HG02642 (cell line): ENCODE results near the gene EZR.
A peak's percentile ranks its signal among the peaks of the same experiment; 100 is the strongest.

Experiments
- ATAC-seq: cut with Tn5 transposase; IDR thresholded peaks from one replicate; pipeline ENCODE4 v1.9.1; 2021; ENCODE audit warnings: mild to moderate bottlenecking; ENCODE audit not compliant: unreplicated experiment, poor library complexity

EZR gene

GRCh38 chr6:158819213-158819976, at the start of gene EZR:
TSS of gene EZR (minus strand) at chr6:158819368. CDS start at chr6:158818093, 1,275 bp downstream.
- ATAC-seq = peak; percentile 53

DNA sequence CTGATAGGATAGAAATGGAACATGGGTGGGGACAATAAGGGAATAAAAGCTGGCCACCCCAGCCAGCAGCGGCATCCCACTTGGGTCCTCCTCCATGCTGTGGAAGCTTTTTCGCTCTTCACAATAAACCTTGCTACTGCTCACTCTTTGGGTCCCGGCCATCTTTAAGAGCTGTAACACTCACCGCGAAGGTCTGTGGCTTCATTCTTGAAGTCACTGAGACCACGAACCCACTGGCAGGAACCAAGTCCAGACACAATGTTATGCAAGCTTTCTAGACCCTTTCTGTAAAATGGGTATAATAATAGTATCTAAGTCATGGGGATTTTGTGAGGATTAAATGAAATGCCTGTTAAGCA, 48.9 kb upstream of the EZR start:
- ATAC-seq = no peak

GRCh38 chr6:158867381-158868121, 48.4 kb upstream of the EZR start:
- ATAC-seq = no peak

DNA sequence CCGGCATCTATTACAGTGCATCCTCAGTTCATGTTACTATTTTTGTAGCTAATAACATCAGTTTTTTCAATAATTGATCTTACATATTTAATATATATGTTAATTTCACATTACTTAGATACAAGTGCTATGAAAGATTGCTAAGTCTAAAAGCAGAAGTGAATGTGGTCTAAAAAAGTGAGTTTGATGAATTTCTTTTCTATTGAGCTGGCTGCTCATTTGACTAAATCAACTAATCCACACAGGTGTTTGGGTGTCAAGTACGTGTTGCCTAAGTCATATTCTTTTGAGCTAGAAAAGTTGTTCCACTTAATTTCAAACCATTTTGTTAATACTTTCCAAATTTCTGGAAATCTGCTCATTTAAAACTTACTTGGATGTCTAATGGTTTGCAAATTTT, 46.6 kb upstream of the EZR start:
- no peak for ATAC-seq

- no peak for ATAC-seq
These were observed 44.5 kb upstream of the EZR start for GRCh38 chr6:158863646-158864045.

GRCh38 chr6:158861686-158862381, 42.7 kb upstream of the EZR start:
- ATAC-seq = no peak

DNA sequence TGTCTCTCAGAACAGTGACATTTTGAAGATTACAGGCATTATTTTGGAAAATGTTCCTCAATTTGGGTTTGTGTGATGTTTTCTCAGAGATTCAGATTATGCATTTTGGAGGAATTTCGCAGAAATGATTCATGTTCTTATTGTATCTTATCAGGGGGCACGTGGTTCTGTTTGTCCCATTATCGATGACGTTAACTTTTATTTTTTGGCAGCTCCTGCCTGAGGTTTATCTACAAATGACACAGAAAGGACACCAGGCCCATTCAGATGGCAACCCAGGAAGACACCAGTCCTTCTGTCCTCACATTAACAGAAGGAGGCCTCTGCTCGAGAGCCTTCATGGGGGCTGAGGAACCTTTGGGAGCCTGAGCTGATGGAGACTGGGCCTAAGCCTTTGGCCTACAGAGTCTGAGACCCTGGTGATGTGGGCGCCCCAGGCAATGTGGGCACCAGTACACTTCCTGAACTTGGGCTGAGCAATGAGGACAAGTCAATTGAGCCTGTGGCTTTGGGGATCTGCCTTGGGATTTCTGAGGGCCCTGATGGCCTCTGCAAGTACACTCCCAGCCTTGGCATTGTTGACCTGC, 41.2 kb upstream of the EZR start:
- no peak for ATAC-seq

DNA sequence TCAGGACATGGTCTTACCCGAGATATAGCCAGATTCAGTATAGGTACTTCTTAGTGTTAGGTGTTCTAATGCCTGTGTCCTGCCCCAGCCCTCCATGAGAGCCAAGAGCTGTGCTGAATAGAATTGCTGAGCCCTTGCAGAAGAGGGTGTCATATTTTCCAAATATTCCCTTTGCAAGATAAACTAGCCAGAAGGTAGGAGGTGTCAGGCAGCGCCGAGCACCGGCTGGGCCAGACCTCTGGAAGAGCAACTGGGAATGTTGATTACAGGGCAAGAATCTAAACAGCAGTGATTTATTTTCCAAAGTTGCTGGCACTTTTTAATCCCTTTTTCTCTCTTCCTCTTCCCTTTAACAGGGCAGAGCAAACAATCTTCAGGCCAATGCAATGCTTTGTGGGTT, 37.1 kb upstream of the EZR start:
- no peak for ATAC-seq

DNA sequence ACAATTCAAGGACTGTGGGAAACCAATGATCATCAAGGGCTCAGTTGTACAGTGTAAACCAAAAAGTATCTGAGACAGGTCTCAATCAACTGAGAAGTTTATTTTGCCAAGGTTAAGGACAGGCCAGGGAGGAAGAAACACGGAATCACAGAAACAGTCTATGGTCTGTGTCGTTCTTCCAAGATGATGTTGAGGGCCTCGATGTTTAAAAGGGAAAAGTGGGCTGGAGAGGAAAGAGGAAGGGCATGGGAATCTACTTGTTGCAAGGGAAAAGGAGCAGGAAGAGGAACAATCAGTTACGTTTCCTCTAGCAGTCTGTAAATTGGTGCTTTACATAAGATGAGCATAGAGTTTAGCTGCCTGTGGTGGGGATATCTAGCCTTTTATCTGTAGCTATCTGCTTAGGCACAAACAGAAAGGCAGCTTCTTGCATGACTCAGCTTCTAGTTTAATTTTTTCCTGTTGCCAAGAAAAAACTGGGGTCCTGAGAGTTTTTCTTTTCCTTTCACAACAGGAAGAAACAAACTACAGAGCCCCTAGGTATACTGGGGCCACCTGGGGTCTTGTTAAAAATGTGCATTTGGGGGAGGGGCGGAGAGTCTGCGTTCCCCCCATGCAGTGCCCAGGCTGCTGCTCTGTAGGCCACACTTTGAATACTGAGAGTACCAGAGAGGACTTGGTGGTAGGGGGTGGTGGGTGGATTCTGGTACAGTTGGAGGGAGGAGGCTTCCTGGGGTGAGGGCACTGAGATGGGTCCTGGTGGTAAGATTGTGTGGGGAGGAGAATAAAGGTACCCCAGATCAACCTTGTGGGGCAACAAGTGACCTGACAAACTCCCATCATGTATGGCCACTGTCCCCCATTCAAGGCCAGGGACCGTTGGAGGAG, 35.3 kb upstream of the EZR start:
- ATAC-seq = no peak

- no peak for ATAC-seq
These were observed 34.7 kb upstream of the EZR start for GRCh38 chr6:158853880-158854213.

GRCh38 chr6:158853072-158853879, 34.1 kb upstream of the EZR start:
- ATAC-seq = peak; percentile 91

- no peak for ATAC-seq
These were observed 33.3 kb upstream of the EZR start for GRCh38 chr6:158852312-158853071.

DNA sequence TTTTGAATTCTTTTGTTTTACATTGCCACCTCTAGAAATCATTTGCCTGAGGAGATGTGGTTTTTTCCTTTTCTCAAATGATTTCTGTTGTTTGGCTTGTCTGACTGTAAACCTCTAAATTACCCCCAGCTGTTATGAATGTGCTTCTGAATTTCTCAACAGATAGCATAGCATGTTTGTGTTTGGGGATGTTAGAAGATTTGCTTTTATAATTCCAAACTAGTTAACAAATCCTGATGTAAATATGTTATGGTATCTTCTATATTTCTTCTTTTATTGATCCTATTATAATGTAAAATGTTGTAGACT, 31.6 kb upstream of the EZR start:
- ATAC-seq = no peak

GRCh38 chr6:158849899-158850806, 31.0 kb upstream of the EZR start:
- no peak for ATAC-seq

DNA sequence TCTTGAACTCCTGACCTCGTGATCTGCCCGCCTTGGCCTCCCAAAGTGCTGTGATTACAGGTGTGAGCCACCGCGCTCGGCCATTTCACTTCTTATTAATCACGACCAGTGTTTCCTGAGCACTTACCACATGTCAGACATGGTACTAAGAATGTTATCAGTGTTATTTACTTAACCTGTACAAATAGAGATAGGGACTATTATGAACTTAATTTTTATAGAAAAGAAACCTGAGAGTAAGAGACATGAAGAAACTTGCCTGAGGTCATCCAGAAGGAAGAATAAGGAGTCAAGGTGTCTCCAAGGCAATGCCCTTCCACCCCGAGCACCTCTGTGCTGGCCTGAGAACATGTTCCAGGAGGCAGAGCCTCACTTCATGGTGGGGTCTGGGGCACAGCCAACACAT, 29.3 kb upstream of the EZR start:
- ATAC-seq = no peak

DNA sequence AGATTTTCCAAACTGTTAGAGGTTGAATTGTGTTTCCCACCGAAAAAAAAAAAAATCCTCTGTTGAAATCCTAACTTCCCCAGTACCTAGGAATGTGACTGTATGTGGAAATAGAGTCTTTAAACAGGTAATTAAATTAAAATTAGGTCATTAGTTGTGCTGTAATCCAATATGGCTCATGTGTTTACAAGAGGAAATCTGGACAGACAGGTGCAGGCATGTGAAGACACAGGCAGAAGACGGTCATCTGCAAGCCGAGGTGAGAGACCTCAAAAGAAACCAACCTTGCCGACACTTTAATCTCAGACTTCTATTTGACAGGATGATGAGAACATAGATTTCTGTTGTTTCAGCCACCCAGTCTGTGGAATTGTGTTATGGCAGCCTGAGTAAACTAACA, 28.6 kb upstream of the EZR start:
- no peak for ATAC-seq

GRCh38 chr6:158847012-158847529, 27.9 kb upstream of the EZR start:
- no peak for ATAC-seq
